Astrocyte (in vitro differentiated cells and primary cell): ENCODE data around the gene MAPK8IP1. TPM values are rescaled to one million over a fixed set of nuclear protein-coding genes. Genes with fewer than 3 reads are reported as not detected.

Experiments used
- DNase-seq: peaks from one replicate; pipeline ENCODE4 v3.0.0-alpha.2; 2010; ENCODE audit warnings: low read depth
- FAIRE-seq: peaks from 2 replicates; lab custom pipeline; 2011; peaks lifted over from hg19 to GRCh38; lab: Jason Lieb, UNC
- H2AFZ ChIP-seq: 2 replicates; pipeline ENCODE4 v1.6.0; 2012; ENCODE audit warnings: low read depth, low read length, inconsistent platforms
- H3K27ac ChIP-seq: 2 replicates; pipeline ENCODE4 v1.5.1; 2011; ENCODE audit warnings: low read depth, low read length, inconsistent platforms
- H3K27me3 ChIP-seq: 2 replicates; pipeline ENCODE4 v1.6.0; 2011; ENCODE audit warnings: low read length, inconsistent platforms; ENCODE audit not compliant: insufficient read depth
- H3K36me3 ChIP-seq: 2 replicates; pipeline ENCODE4 v1.5.1; 2011; ENCODE audit warnings: low read length, inconsistent platforms; ENCODE audit not compliant: insufficient read depth
- H3K4me1 ChIP-seq: 2 replicates; pipeline ENCODE4 v1.5.1; 2011; ENCODE audit warnings: low read length, inconsistent platforms; ENCODE audit not compliant: insufficient read depth
- H3K4me2 ChIP-seq: 2 replicates; pipeline ENCODE4 v1.6.0; 2012; ENCODE audit warnings: low read length, inconsistent platforms
- H3K4me3 ChIP-seq: 2 replicates; pipeline ENCODE4 v1.5.1; 2011; ENCODE audit warnings: low read depth, mild to moderate bottlenecking, low read length, inconsistent platforms; ENCODE audit not compliant: insufficient read depth
- H3K79me2 ChIP-seq: 2 replicates; pipeline ENCODE4 v1.6.0; 2012; ENCODE audit warnings: mild to moderate bottlenecking, low read length, inconsistent platforms; ENCODE audit not compliant: insufficient read depth
- H3K9ac ChIP-seq: 2 replicates; pipeline ENCODE4 v1.6.0; 2012; ENCODE audit warnings: mild to moderate bottlenecking, low read length, inconsistent platforms
- H3K9me3 ChIP-seq: 2 replicates; pipeline ENCODE4 v1.5.1; 2012; ENCODE audit warnings: low read depth, mild to moderate bottlenecking, low read length, inconsistent platforms; ENCODE audit not compliant: insufficient read depth
- H4K20me1 ChIP-seq: 2 replicates; pipeline ENCODE4 v1.6.0; 2012; ENCODE audit warnings: low read length, inconsistent platforms; ENCODE audit not compliant: insufficient read depth
- H3K27ac Mint-ChIP-seq: one replicate; pipeline ENCODE4 v1.8.0; 2021; ENCODE audit warnings: mild to moderate bottlenecking, mixed read lengths; ENCODE audit not compliant: unreplicated experiment
- H3K27me3 Mint-ChIP-seq: one replicate; pipeline ENCODE4 v1.8.0; 2021; ENCODE audit warnings: low read depth, mixed read lengths; ENCODE audit not compliant: unreplicated experiment
- H3K36me3 Mint-ChIP-seq: one replicate; pipeline ENCODE4 v1.8.0; 2021; ENCODE audit warnings: low read depth, mixed read lengths; ENCODE audit not compliant: unreplicated experiment
- H3K4me1 Mint-ChIP-seq: one replicate; pipeline ENCODE4 v1.8.0; 2021; ENCODE audit warnings: low read depth, mixed read lengths; ENCODE audit not compliant: unreplicated experiment
- H3K4me3 Mint-ChIP-seq: one replicate; pipeline ENCODE4 v1.8.0; 2021; ENCODE audit warnings: mild to moderate bottlenecking, moderate library complexity, mixed read lengths; ENCODE audit not compliant: unreplicated experiment
- H3K9me3 Mint-ChIP-seq: one replicate; pipeline ENCODE4 v1.8.0; 2021; ENCODE audit warnings: mild to moderate bottlenecking, mixed read lengths; ENCODE audit not compliant: unreplicated experiment
- CTCF ChIP-seq: IDR thresholded peaks from 2 replicates; pipeline ENCODE4 v1.5.1; 2011; ENCODE audit warnings: low read depth, mild to moderate bottlenecking, inconsistent platforms, low read length, moderate library complexity; ENCODE audit not compliant: insufficient read depth
- EZH2 ChIP-seq: IDR thresholded peaks from 2 replicates; pipeline ENCODE4 v1.6.1; 2012; ENCODE audit warnings: mild to moderate bottlenecking, low read length, inconsistent platforms; ENCODE audit not compliant: insufficient read depth
- total RNA-seq: library from RNA; stranded (reverse); gene quantifications from 2 replicates; pipeline ENCODE4 v1.2.1, GENCODE V29; 2021

Gene MAPK8IP1
- total RNA-seq, 1 donor from 2014 or later: 14.7 TPM

- TF ChIP-seq EZH2 (no peak), CTCF (no peak)
- Mint-ChIP-seq H3K4me1 (peaks cover 11% of the 10 kb centered on the region), H3K27me3 (peaks cover 16% of the 10 kb centered on the region), H3K9me3 (no peaks in the 10 kb centered on the region), H3K4me3 (peak overlapping the region; percentile 91), H3K27ac (peak overlapping the region; percentile 92), H3K36me3 (peaks cover 4% of the 10 kb centered on the region)
- H3K36me3 ChIP-seq: peaks cover 7% of the 10 kb centered on the region
- H3K4me1 ChIP-seq: peaks cover 6% of the 10 kb centered on the region
- peaks cover 9% of the 10 kb centered on the region for H4K20me1 ChIP-seq
- DNase-seq (peak; percentile 44), FAIRE-seq (no peak)
- H3K4me3 ChIP-seq: peak overlapping the region; percentile 93
- peak overlapping the region; percentile 86 for H2AFZ ChIP-seq
- peaks cover 22% of the 10 kb centered on the region for H3K27me3 ChIP-seq
- peak overlapping the region; percentile 81 for H3K27ac ChIP-seq
- peak overlapping the region; percentile 98 for H3K4me2 ChIP-seq
- peak overlapping the region; percentile 97 for H3K9ac ChIP-seq
- peaks cover 24% of the 10 kb centered on the region for H3K79me2 ChIP-seq
- H3K9me3 ChIP-seq: no peaks in the 10 kb centered on the region
Observed at GRCh38 chr11:45918331-45918941, 33.0 kb downstream of the MAPK8IP1 start.

GRCh38 chr11:45918962-45919675, 33.7 kb downstream of the MAPK8IP1 start:
- peaks cover 6% of the 10 kb centered on the region for H3K4me1 ChIP-seq
- peaks cover 24% of the 10 kb centered on the region for H3K79me2 ChIP-seq
- DNase-seq: no peak
- Mint-ChIP-seq H3K4me3 (peak overlapping the region; percentile 91), H3K36me3 (peaks cover 4% of the 10 kb centered on the region), H3K9me3 (no peaks in the 10 kb centered on the region), H3K27me3 (peaks cover 21% of the 10 kb centered on the region), H3K27ac (no peak overlapping the region), H3K4me1 (peaks cover 11% of the 10 kb centered on the region)
- H3K4me3 ChIP-seq: peak overlapping the region; percentile 93
- H3K9me3 ChIP-seq: no peaks in the 10 kb centered on the region
- H3K36me3 ChIP-seq: peaks cover 7% of the 10 kb centered on the region
- TF ChIP-seq CTCF (no peak), EZH2 (no peak)
- no peak for FAIRE-seq
- H3K4me2 ChIP-seq: peak overlapping the region; percentile 98
- no peak overlapping the region for H3K27ac ChIP-seq
- H4K20me1 ChIP-seq: peaks cover 9% of the 10 kb centered on the region
- peak overlapping the region; percentile 97 for H3K9ac ChIP-seq
- H3K27me3 ChIP-seq: peaks cover 26% of the 10 kb centered on the region
- peak overlapping the region; percentile 34 for H2AFZ ChIP-seq
